GM12891 (cell line): Measurements from ENCODE around the gene ABCC1.

Experiments used
- DNase-seq: peaks from one replicate; pipeline ENCODE4 v3.0.0; 2011; ENCODE audit warnings: low spot score; ENCODE audit not compliant: insufficient read length
- FAIRE-seq: peaks from 2 replicates; lab custom pipeline; 2011; peaks lifted over from hg19 to GRCh38; lab: Jason Lieb, UNC
- PAX5 ChIP-seq: IDR thresholded peaks from 2 replicates; pipeline ENCODE4 v1.6.1; 2011; ENCODE audit warnings: low read length, moderate library complexity, mild to moderate bottlenecking; ENCODE audit not compliant: insufficient read depth, severe bottlenecking
- POLR2A ChIP-seq: IDR thresholded peaks from 2 replicates; pipeline ENCODE4 v1.6.1; 2011; ENCODE audit warnings: low read depth, low read length, control low read depth
- POLR2AphosphoS5 ChIP-seq: IDR thresholded peaks from 2 replicates; pipeline ENCODE4 v1.6.1; 2011; ENCODE audit warnings: low read depth, low read length, control low read depth
- POU2F2 ChIP-seq: IDR thresholded peaks from 2 replicates; pipeline ENCODE4 v1.6.1; 2011; ENCODE audit warnings: low read depth, mild to moderate bottlenecking, control low read depth, low read length, moderate library complexity
- SPI1 ChIP-seq: IDR thresholded peaks from 2 replicates; pipeline ENCODE4 v1.6.1; 2011; ENCODE audit warnings: low read depth, low read length, control low read depth
- TAF1 ChIP-seq: IDR thresholded peaks from 2 replicates; pipeline ENCODE4 v1.6.1; 2011; ENCODE audit warnings: low read depth, low read length, control low read depth

ABCC1 gene

DNA sequence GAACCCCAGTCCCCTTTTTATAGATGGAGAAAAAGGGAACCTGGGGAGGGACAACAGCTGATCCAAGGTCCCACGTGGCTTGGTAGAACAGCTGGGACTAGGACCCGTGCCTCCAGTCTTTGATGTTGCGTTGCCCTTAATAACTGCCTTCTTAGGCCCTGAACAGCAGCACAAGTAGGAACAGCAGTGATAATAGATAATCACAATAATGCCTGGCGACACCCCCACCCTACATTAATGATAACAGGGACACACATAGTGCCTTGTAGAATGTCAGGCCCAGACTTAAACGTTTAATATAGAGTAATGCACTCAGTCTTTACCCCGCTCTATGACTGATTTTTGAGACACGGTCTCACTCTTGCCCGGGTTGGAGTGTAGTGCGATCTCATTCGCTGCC lies 177.5 kb downstream of the ABCC1 start:
- FAIRE-seq, result no peak

DNA sequence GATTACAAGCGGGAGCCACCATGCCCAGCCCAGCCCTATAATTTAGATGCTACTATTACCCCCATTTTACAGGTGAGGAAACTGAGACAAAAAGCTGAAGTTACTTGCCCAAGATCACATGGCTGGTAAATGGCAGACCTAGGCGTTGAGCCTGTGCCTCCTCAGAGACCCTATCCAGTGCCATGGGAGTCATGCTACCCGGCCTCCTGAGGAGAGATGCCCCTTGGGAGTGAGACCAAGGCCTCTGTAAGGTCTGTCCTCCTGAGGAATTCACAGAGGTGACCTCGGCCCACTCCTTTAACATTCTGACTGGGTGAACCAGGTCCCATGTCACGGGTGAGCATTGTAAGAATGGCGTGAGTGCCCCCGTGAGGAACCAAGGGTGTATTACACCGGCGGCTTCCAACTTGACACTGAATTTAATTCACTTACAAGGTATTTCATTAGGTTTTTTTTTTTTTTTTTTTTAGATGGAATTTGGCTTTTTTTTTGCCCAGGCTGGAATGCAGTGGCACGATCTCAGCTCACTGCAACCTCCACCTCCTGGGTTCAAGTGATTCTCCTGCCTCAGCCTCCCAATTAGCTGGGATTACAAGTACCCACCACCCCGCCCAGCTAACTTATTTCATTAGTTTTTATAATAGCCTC lies 178.2 kb downstream of the ABCC1 start:
- peak; percentile 73 for DNase-seq
- FAIRE-seq, result peak; percentile 68
- TF ChIP-seq SPI1, result no peak
- no peak for TF ChIP-seq POLR2AphosphoS5
- no peak for TF ChIP-seq POU2F2
- no peak for TF ChIP-seq TAF1
- TF ChIP-seq PAX5, result no peak
- TF ChIP-seq POLR2A, result no peak

More for the DNA sequence above, 177.5 kb downstream of the ABCC1 start:
- no peak for TF ChIP-seq POU2F2
- TF ChIP-seq POLR2A, result no peak
- no peak for TF ChIP-seq POLR2AphosphoS5
- no peak for DNase-seq

- no peak for FAIRE-seq
- DNase-seq, result no peak
- TF ChIP-seq PAX5 (no peak), TAF1 (no peak)
These were observed 181.8 kb downstream of the ABCC1 start for GRCh38 chr16:16131204-16131603.

DNA sequence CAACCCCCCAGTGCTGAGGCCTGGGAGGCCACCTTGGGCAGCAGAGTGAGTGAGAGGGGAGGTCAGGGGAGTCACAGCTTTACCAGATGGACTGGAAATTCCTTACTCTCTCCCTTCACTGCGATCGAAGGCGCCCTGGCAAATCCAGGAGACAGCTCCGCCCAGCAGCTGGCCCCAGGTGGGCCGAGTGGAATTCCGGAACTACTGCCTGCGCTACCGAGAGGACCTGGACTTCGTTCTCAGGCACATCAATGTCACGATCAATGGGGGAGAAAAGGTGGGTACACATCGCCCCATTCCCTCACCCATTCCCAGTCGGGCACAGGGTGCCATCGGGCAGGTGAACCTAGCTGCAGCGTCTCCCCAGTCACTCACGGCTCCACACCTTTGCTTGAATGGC lies 182.2 kb downstream of the ABCC1 start:
- FAIRE-seq, result no peak
- TF ChIP-seq SPI1 (no peak), PAX5 (no peak), POLR2AphosphoS5 (no peak), POLR2A (no peak), POU2F2 (no peak), TAF1 (no peak)
- DNase-seq, result no peak

- no peak for DNase-seq
- no peak for FAIRE-seq
- TF ChIP-seq TAF1, result no peak
- no peak for TF ChIP-seq POU2F2
- no peak for TF ChIP-seq POLR2A
These were observed 184.7 kb downstream of the ABCC1 start for GRCh38 chr16:16133943-16134604.

GRCh38 chr16:16136588-16136987 lies 187.2 kb downstream of the ABCC1 start:
- DNase-seq, result no peak
- TF ChIP-seq POLR2A (no peak), POLR2AphosphoS5 (no peak), POU2F2 (no peak), SPI1 (no peak), PAX5 (no peak), TAF1 (no peak)
- FAIRE-seq, result no peak

DNA sequence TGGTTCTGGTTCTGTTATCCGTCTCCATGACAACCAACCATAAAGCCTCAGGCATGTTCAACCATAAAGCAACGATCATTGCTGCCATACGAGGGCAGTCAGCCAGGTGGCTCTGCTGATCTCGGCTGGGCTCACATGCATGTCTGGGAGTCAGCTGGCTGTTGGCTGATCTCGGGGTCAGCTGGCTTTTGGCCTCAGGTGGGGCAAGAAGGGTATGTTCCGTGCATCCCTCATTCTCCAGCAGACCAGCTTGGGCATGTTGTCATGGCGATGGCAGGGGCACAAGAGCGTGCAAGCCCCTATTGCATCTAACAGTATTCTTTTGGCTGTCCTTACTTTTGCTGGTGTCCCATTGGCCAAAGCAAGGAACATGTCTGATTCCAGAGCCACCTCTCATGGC lies 187.7 kb downstream of the ABCC1 start:
- DNase-seq (no peak), FAIRE-seq (no peak)
- TF ChIP-seq PAX5 (no peak), SPI1 (no peak), TAF1 (no peak), POLR2A (no peak), POU2F2 (no peak), POLR2AphosphoS5 (no peak)

GRCh38 chr16:16138034-16138635 lies 188.7 kb downstream of the ABCC1 start:
- FAIRE-seq (no peak), DNase-seq (no peak)
- no peak for TF ChIP-seq PAX5
- no peak for TF ChIP-seq POLR2A
- TF ChIP-seq SPI1, result no peak
- TF ChIP-seq POLR2AphosphoS5, result no peak
- no peak for TF ChIP-seq TAF1
- TF ChIP-seq POU2F2, result no peak

GRCh38 chr16:16139061-16139460 lies 189.6 kb downstream of the ABCC1 start:
- TF ChIP-seq POLR2A (no peak), POLR2AphosphoS5 (no peak), SPI1 (no peak), POU2F2 (no peak), TAF1 (no peak), PAX5 (no peak)
- DNase-seq (no peak), FAIRE-seq (no peak)

- FAIRE-seq, result no peak
- no peak for TF ChIP-seq POU2F2
- TF ChIP-seq POLR2AphosphoS5, result no peak
- TF ChIP-seq POLR2A, result no peak
- TF ChIP-seq PAX5, result no peak
- no peak for TF ChIP-seq TAF1
- TF ChIP-seq SPI1, result no peak
These were observed 190.4 kb downstream of the ABCC1 start for GRCh38 chr16:16139806-16140205.

More at GRCh38 chr16:16139806-16140205, 190.4 kb downstream of the ABCC1 start:
- DNase-seq, result no peak
